Smooth muscle cell (in vitro differentiated cells): ENCODE data around the gene ETS1. TPM values are rescaled to one million over a fixed set of nuclear protein-coding genes. Genes with fewer than 3 reads are reported as not detected.

Experiments used
- DNase-seq: peaks from one replicate; lab custom pipeline; 2025; ENCODE audit not compliant: unreplicated experiment; lab: John Stamatoyannopoulos, UW
- H2AFZ ChIP-seq: fragments of 200-600 bp; sonication (generic); 2 replicates; pipeline ENCODE4 v1.6.0; 2016; ENCODE audit warnings: antibody characterized with exemption, low read depth, mild to moderate bottlenecking
- H3F3A ChIP-seq: fragments of 200-600 bp; sonication (generic); 2 replicates; pipeline ENCODE4 v1.6.0; 2017; ENCODE audit warnings: antibody characterized with exemption, low read depth
- H3K27ac ChIP-seq: fragments of 200-600 bp; sonication (generic); 2 replicates; pipeline ENCODE4 v1.5.1; 2016; ENCODE audit warnings: low read depth, mild to moderate bottlenecking
- H3K27me3 ChIP-seq: fragments of 200-600 bp; sonication (generic); 2 replicates; pipeline ENCODE4 v1.6.1; 2016; ENCODE audit warnings: low read depth, mild to moderate bottlenecking
- H3K36me3 ChIP-seq: fragments of 200-600 bp; sonication (generic); 2 replicates; pipeline ENCODE4 v1.5.1; 2016; ENCODE audit warnings: low read depth
- H3K4me1 ChIP-seq: fragments of 200-600 bp; sonication (generic); 2 replicates; pipeline ENCODE4 v1.5.1; 2016; ENCODE audit warnings: low read depth
- H3K4me2 ChIP-seq: fragments of 200-600 bp; sonication (generic); 2 replicates; pipeline ENCODE4 v1.6.0; 2016; ENCODE audit warnings: mild to moderate bottlenecking
- H3K4me3 ChIP-seq: fragments of 200-600 bp; sonication (generic); 2 replicates; pipeline ENCODE4 v1.5.1; 2016; ENCODE audit warnings: mild to moderate bottlenecking
- H3K79me2 ChIP-seq: fragments of 200-600 bp; sonication (generic); 2 replicates; pipeline ENCODE4 v1.6.0; 2016; ENCODE audit warnings: low read depth, mild to moderate bottlenecking
- H3K9ac ChIP-seq: fragments of 200-600 bp; sonication (generic); 2 replicates; pipeline ENCODE4 v1.6.0; 2016; ENCODE audit warnings: low read depth
- H3K9me3 ChIP-seq: fragments of 200-600 bp; sonication (generic); replicated peaks from 2 replicates; pipeline ENCODE4 v1.5.1; 2016; ENCODE audit warnings: low read depth
- H4K20me1 ChIP-seq: fragments of 200-600 bp; sonication (generic); 2 replicates; pipeline ENCODE4 v1.6.0; 2016; ENCODE audit warnings: low read depth
- CTCF ChIP-seq: fragments of 200-600 bp; sonication (generic); IDR thresholded peaks from 2 replicates; pipeline ENCODE4 v1.5.1; 2017; ENCODE audit warnings: borderline replicate concordance, mild to moderate bottlenecking, antibody characterized with exemption; ENCODE audit not compliant: insufficient read depth, poor library complexity, severe bottlenecking
- WGBS: methylation state at CpG from one replicate; pipeline ENCODE4 v1.1.7; 2016; ENCODE audit warnings: low lambda C conversion rate; 5-methylcytosine and 5-hydroxymethylcytosine counted together
- polyA plus RNA-seq: library from polyadenylated mRNA; unstranded; fragments of >200 nt; fragmentation: Nextera tagmentation; extraction: Ambion mirVana; gene quantifications from 2 replicates; pipeline ENCODE4 v1.2.1, GENCODE V29; 2016
- total RNA-seq: library from RNA; depleted of rRNA; stranded (reverse); fragments of >200 nt; gene quantifications from 2 replicates; pipeline ENCODE4 v1.2.3, GENCODE V29; 2014

Gene ETS1
- total and polyA plus RNA-seq, 2 experiments from 2014 or later = 4.1 to 22.8 TPM

GRCh38 chr11:128586689-128587088 is 669 bp downstream of the ETS1 start:
- WGBS = 10% methylated on average over 7 of the region's 7 CpGs
- Histone ChIP-seq H3K4me1 (peaks cover 24% of the 10 kb centered on the region), H3K27me3 (peaks cover 13% of the 10 kb centered on the region), H3K79me2 (no peaks in the 10 kb centered on the region), H3K4me2 (peak overlapping the region; percentile 85), H4K20me1 (no peaks in the 10 kb centered on the region), H3F3A (peaks cover 11% of the 10 kb centered on the region), H3K9ac (no peak overlapping the region), H3K27ac (no peak overlapping the region), H3K9me3 (no peaks in the 10 kb centered on the region), H3K36me3 (no peaks in the 10 kb centered on the region), H3K4me3 (peak overlapping the region; percentile 44), H2AFZ (no peak overlapping the region)
- no peak for TF ChIP-seq CTCF
- no peak for DNase-seq

GRCh38 chr11:128585498-128586238 is 1.7 kb downstream of the ETS1 start:
- Histone ChIP-seq H3K4me3 (no peak overlapping the region), H3K27me3 (peaks cover 13% of the 10 kb centered on the region), H3K36me3 (no peaks in the 10 kb centered on the region), H3K9me3 (no peaks in the 10 kb centered on the region), H3K9ac (no peak overlapping the region), H3K4me1 (peaks cover 28% of the 10 kb centered on the region), H3K27ac (no peak overlapping the region), H3K4me2 (peak overlapping the region; percentile 85), H3K79me2 (no peaks in the 10 kb centered on the region), H2AFZ (no peak overlapping the region), H3F3A (peaks cover 19% of the 10 kb centered on the region), H4K20me1 (no peaks in the 10 kb centered on the region)
- DNase-seq = no peak
- 24% methylated on average over 14 of the region's 14 CpGs for WGBS
- TF ChIP-seq CTCF = no peak

DNA sequence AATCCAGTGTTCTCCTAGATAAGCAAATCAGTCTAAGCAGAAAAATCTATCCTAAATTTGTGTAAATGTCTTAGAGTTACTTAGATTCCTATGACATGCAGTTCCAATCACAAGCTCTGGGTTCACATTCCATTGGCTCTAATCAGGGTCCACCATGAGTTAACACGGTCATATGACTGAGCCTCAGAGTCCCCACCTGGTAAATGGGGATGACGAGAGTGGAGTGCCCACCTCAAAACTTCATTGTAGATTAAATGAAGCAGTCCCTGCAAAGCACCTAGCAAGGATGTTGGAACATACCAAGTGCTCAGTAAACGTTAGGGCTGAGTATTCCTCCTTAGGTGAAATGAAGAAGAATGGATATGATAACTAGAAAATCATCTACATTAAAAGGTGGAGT is 3.1 kb downstream of the ETS1 start:
- no peak for DNase-seq

More for the DNA sequence above, 3.1 kb downstream of the ETS1 start:
- no peak overlapping the region for H3K9ac ChIP-seq
- H3K27ac ChIP-seq = no peak overlapping the region
- peaks cover 19% of the 10 kb centered on the region for H3F3A ChIP-seq
- peaks cover 13% of the 10 kb centered on the region for H3K27me3 ChIP-seq
- peaks cover 32% of the 10 kb centered on the region for H3K4me1 ChIP-seq
- H2AFZ ChIP-seq = no peak overlapping the region
- H3K4me3 ChIP-seq = no peak overlapping the region
- no peaks in the 10 kb centered on the region for H4K20me1 ChIP-seq
- whole genome bisulfite sequencing = 68% methylated on average over 3 of the region's 3 CpGs
- H3K36me3 ChIP-seq = no peaks in the 10 kb centered on the region
- H3K79me2 ChIP-seq = no peaks in the 10 kb centered on the region
- H3K9me3 ChIP-seq = no peaks in the 10 kb centered on the region
- TF ChIP-seq CTCF = no peak
- no peak overlapping the region for H3K4me2 ChIP-seq
